ENCODE results near the gene FAM47E. TPM values are rescaled to one million over a fixed set of nuclear protein-coding genes. Genes with fewer than 3 reads are reported as not detected.
A peak's percentile ranks its signal among the peaks of the same experiment; 100 is the strongest.

The FAM47E gene
- total and polyA plus RNA-seq, 9 of the 15 experiments (the other 6 are each of a cell fraction or from before 2014, with no cell fraction given): 3.7 to 15.6 (median 6.4) TPM

DNA sequence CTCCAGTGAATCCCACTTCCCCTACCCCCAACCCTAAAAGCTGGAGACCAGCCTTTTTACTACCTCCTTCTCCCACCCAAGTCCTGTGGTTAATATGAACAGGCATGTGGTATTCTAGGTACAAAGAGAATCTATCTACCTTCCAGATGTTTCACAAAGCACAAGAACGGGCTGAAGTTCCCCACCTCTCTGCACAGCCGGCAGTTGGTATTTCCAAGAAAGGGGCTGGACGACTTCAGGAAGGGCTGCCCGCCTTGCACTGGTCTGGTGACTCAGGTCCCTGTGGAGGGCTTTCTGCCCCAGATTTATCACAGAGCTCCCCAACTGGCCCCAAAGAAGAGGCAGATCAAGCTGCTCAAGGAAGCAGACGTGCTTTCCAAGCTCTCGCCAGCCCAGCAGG, 4.5 kb downstream of the FAM47E start (continued):
- TF ChIP-seq TOE1 (IDR thresholded peaks at IDR 0.05; ENCODE audit: borderline replicate concordance): 0 out of 2 replicates have a peak, but pooled peaks have one; percentile 16
- TF ChIP-seq TOE1 (CRISPR knock-in tag; IDR thresholded peaks at IDR 0.05; ENCODE audit: borderline replicate concordance, low read depth): no peak
- no peak for TF ChIP-seq ZSCAN32 (CRISPR knock-in tag; IDR thresholded peaks at IDR 0.05)
- TF ChIP-seq RBFOX2 (IDR thresholded peaks at IDR 0.05; ENCODE audit: low read depth, low read length): peak; percentile 37; the same call in 1 of the 2 replicates
- TF ChIP-seq ILK (tag; IDR thresholded peaks at IDR 0.05; ENCODE audit: borderline replicate concordance, low read depth): no peak
- TF ChIP-seq FOSL1 (tag; conservative IDR thresholded peaks at IDR 0.05): peak; percentile 24; the same call in 1 of the 2 replicates
- peak; percentile 39; the same call in 1 of the 2 replicates for TF ChIP-seq JUND (IDR thresholded peaks at IDR 0.05; ENCODE audit: borderline replicate concordance, low read depth, low read length)
- TF ChIP-seq JUND (tag; IDR thresholded peaks at IDR 0.05; ENCODE audit: borderline replicate concordance, low read depth, low read length): peak; percentile 36; the same call in 1 of the 3 replicates
- TF ChIP-seq, protein P1, sequence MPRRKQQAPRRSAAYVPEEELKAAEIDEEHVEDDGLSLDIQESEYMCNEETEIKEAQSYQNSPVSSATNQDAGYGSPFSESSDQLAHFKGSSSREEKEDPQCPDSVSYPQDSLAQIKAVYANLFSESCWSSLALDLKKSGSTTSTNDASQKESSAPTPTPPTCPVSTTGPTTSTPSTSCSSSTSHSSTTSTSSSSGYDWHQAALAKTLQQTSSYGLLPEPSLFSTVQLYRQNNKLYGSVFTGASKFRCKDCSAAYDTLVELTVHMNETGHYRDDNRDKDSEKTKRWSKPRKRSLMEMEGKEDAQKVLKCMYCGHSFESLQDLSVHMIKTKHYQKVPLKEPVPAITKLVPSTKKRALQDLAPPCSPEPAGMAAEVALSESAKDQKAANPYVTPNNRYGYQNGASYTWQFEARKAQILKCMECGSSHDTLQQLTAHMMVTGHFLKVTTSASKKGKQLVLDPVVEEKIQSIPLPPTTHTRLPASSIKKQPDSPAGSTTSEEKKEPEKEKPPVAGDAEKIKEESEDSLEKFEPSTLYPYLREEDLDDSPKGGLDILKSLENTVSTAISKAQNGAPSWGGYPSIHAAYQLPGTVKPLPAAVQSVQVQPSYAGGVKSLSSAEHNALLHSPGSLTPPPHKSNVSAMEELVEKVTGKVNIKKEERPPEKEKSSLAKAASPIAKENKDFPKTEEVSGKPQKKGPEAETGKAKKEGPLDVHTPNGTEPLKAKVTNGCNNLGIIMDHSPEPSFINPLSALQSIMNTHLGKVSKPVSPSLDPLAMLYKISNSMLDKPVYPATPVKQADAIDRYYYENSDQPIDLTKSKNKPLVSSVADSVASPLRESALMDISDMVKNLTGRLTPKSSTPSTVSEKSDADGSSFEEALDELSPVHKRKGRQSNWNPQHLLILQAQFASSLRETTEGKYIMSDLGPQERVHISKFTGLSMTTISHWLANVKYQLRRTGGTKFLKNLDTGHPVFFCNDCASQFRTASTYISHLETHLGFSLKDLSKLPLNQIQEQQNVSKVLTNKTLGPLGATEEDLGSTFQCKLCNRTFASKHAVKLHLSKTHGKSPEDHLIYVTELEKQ (CRISPR knock-in tag; IDR thresholded peaks at IDR 0.05): no peak
- TF ChIP-seq, protein P2, sequence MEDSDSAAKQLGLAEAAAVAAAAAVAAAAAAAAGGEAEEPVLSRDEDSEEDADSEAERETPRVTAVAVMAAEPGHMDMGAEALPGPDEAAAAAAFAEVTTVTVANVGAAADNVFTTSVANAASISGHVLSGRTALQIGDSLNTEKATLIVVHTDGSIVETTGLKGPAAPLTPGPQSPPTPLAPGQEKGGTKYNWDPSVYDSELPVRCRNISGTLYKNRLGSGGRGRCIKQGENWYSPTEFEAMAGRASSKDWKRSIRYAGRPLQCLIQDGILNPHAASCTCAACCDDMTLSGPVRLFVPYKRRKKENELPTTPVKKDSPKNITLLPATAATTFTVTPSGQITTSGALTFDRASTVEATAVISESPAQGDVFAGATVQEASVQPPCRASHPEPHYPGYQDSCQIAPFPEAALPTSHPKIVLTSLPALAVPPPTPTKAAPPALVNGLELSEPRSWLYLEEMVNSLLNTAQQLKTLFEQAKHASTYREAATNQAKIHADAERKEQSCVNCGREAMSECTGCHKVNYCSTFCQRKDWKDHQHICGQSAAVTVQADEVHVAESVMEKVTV (CRISPR knock-in tag; IDR thresholded peaks at IDR 0.05): no peak
- peak; percentile 22; the same call in 1 of the 2 replicates for TF ChIP-seq ARID1B (IDR thresholded peaks at IDR 0.05)
- TF ChIP-seq, protein P3, sequence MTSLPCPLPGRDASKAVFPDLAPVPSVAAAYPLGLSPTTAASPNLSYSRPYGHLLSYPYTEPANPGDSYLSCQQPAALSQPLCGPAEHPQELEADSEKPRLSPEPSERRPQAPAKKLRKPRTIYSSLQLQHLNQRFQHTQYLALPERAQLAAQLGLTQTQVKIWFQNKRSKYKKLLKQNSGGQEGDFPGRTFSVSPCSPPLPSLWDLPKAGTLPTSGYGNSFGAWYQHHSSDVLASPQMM (CRISPR knock-in tag; IDR thresholded peaks at IDR 0.05): no peak
- TF ChIP-seq, protein P4, sequence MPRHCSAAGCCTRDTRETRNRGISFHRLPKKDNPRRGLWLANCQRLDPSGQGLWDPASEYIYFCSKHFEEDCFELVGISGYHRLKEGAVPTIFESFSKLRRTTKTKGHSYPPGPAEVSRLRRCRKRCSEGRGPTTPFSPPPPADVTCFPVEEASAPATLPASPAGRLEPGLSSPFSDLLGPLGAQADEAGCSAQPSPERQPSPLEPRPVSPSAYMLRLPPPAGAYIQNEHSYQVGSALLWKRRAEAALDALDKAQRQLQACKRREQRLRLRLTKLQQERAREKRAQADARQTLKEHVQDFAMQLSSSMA (CRISPR knock-in tag; IDR thresholded peaks at IDR 0.05): no peak
- TF ChIP-seq RAD21 (CRISPR knock-in tag; conservative IDR thresholded peaks at IDR 0.05 in 1 of 2, IDR thresholded peaks at IDR 0.05 in 1 of 2): no peak
- peak; percentile 36; the same call in 1 of the 2 replicates for TF ChIP-seq POLR2A (conservative IDR thresholded peaks at IDR 0.05)
- TF ChIP-seq RNF2 (IDR thresholded peaks at IDR 0.05): peak; percentile 52; the same call in 1 of the 2 replicates
- peak; percentile 70 for TF ChIP-seq STAT5A (IDR thresholded peaks at IDR 0.05; ENCODE audit: borderline replicate concordance, low read length)
- TF ChIP-seq, protein P5, sequence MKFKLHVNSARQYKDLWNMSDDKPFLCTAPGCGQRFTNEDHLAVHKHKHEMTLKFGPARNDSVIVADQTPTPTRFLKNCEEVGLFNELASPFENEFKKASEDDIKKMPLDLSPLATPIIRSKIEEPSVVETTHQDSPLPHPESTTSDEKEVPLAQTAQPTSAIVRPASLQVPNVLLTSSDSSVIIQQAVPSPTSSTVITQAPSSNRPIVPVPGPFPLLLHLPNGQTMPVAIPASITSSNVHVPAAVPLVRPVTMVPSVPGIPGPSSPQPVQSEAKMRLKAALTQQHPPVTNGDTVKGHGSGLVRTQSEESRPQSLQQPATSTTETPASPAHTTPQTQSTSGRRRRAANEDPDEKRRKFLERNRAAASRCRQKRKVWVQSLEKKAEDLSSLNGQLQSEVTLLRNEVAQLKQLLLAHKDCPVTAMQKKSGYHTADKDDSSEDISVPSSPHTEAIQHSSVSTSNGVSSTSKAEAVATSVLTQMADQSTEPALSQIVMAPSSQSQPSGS (CRISPR knock-in tag; IDR thresholded peaks at IDR 0.05): no peak
- no peak for TF ChIP-seq NFE2L1 (tag; IDR thresholded peaks at IDR 0.05; ENCODE audit: borderline replicate concordance, low read depth)
- no peak for TF ChIP-seq FOXM1 (IDR thresholded peaks at IDR 0.05; ENCODE audit: low read depth)
- no peak for TF ChIP-seq FOXM1 (CRISPR knock-in tag; IDR thresholded peaks at IDR 0.05; ENCODE audit: low read depth)
